Measurements from ENCODE around the gene RNF222. TPM values are rescaled to one million over a fixed set of nuclear protein-coding genes. Genes with fewer than 3 reads are reported as not detected.

RNF222 gene
- total and polyA plus RNA-seq, 2 donors (not counting 1 experiment from before 2014, with no cell fraction given) = 3.0 TPM; not detected in 1

GRCh38 chr17:8444494-8444893, 46.9 kb upstream of the RNF222 start:
- no peak overlapping the region for H3K27ac ChIP-seq (ENCODE audit: low read length in 2 of 2)
- Mint-ChIP-seq H3K9me3 (ENCODE audit: insufficient read depth) (no peaks in the 10 kb centered on the region), H3K4me1 (peaks cover 38% of the 10 kb centered on the region), H3K27me3 (no peaks in the 10 kb centered on the region), H3K27ac (no peak overlapping the region), H3K4me3 (no peak overlapping the region)
- no peak overlapping the region for H2AFZ ChIP-seq (ENCODE audit: insufficient read depth, low read depth, low read length, poor library complexity, severe bottlenecking)
- H3K27me3 ChIP-seq (replicated peaks in 1 of 4; ENCODE audit: control extremely low read depth in 1 of 4, control insufficient read depth in 3 of 4, insufficient read depth in 4 of 4, low read length in 3 of 4) = no peaks in the 10 kb centered on the region
- H4K20me1 ChIP-seq (ENCODE audit: control insufficient read depth, insufficient read depth, low read length, poor library complexity, severe bottlenecking) = peaks cover 83% of the 10 kb centered on the region
- no peaks in the 10 kb centered on the region for H3K9me3 ChIP-seq (ENCODE audit: control extremely low read depth in 1 of 3, control insufficient read depth in 2 of 3, insufficient read depth in 1 of 3, low read length in 2 of 3)
- H3K4me2 ChIP-seq (replicated peaks; ENCODE audit: low read depth, low read length, poor library complexity, severe bottlenecking) = no peak overlapping the region
- POLR2A ChIA-PET = no interaction called here
- peaks cover 3 to 62% of the 10 kb centered on the region in 2 experiments for H3K36me3 ChIP-seq (replicated peaks in 1 of 2; ENCODE audit: control extremely low read depth in 1 of 2, control insufficient read depth in 1 of 2, extremely low read depth in 1 of 2, insufficient read depth in 2 of 2, low read length in 1 of 2)
- peaks cover 8 to 11% of the 10 kb centered on the region in 2 donors for H3K4me1 ChIP-seq (ENCODE audit: control insufficient read depth in 2 of 2, insufficient read depth in 2 of 2, low read length in 2 of 2)
- CTCF ChIA-PET = no interaction called here
- WGBS (ENCODE audit: insufficient coverage) = 100% methylated on average over 3 of the region's 4 CpGs
- TF ChIP-seq EZH2 (IDR thresholded peaks at IDR 0.05; ENCODE audit: borderline replicate concordance, insufficient read depth, low read depth, low read length, poor library complexity, severe bottlenecking) = no peak
- no peak for TF ChIP-seq CTCF (IDR thresholded peaks at IDR 0.05)
- intact Hi-C loops (cut with micrococcal nuclease) = no loop called here
- ATAC-seq (ENCODE audit: low read depth) = no peak
- DNase-seq = no peak
- no peak overlapping the region for H3K4me3 ChIP-seq (ENCODE audit: control extremely low read depth in 1 of 5, extremely low read depth in 1 of 5, insufficient read depth in 1 of 5, low read depth in 2 of 5, low read length in 4 of 5)
- H3K79me2 ChIP-seq (ENCODE audit: control insufficient read depth, insufficient read depth, low read length) = peaks cover 70% of the 10 kb centered on the region
- H3K9ac ChIP-seq (ENCODE audit: low read length) = no peak overlapping the region

- POLR2A ChIA-PET = no interaction called here
- H3K79me2 ChIP-seq (ENCODE audit: control insufficient read depth, insufficient read depth, low read length) = peaks cover 77% of the 10 kb centered on the region
- no peak overlapping the region for H3K27ac Mint-ChIP-seq
Observed at GRCh38 chr17:8443756-8444155, 46.1 kb upstream of the RNF222 start.

More at GRCh38 chr17:8443756-8444155, 46.1 kb upstream of the RNF222 start:
- TF ChIP-seq CTCF (IDR thresholded peaks at IDR 0.05) (no peak), EZH2 (IDR thresholded peaks at IDR 0.05; ENCODE audit: borderline replicate concordance, insufficient read depth, low read depth, low read length, poor library complexity, severe bottlenecking) (no peak)
- H3K4me1 Mint-ChIP-seq = peaks cover 39% of the 10 kb centered on the region
- H3K36me3 ChIP-seq (replicated peaks in 1 of 2; ENCODE audit: control extremely low read depth in 1 of 2, control insufficient read depth in 1 of 2, extremely low read depth in 1 of 2, insufficient read depth in 2 of 2, low read length in 1 of 2) = peaks cover 2 to 56% of the 10 kb centered on the region in 2 experiments
- CTCF ChIA-PET = no interaction called here
- no peak overlapping the region for H2AFZ ChIP-seq (ENCODE audit: insufficient read depth, low read depth, low read length, poor library complexity, severe bottlenecking)
- H3K4me3 ChIP-seq (ENCODE audit: control extremely low read depth in 1 of 5, extremely low read depth in 1 of 5, insufficient read depth in 1 of 5, low read depth in 2 of 5, low read length in 4 of 5) = no peak overlapping the region
- H3K9me3 ChIP-seq (ENCODE audit: control extremely low read depth in 1 of 3, control insufficient read depth in 2 of 3, insufficient read depth in 1 of 3, low read length in 2 of 3) = no peaks in the 10 kb centered on the region
- no peak overlapping the region for H3K9ac ChIP-seq (ENCODE audit: low read length)
- H3K4me1 ChIP-seq (ENCODE audit: control insufficient read depth in 2 of 2, insufficient read depth in 2 of 2, low read length in 2 of 2) = peaks cover 8 to 11% of the 10 kb centered on the region in 2 donors
- intact Hi-C loops (cut with micrococcal nuclease) = no loop called here
- H3K9me3 Mint-ChIP-seq (ENCODE audit: insufficient read depth) = no peaks in the 10 kb centered on the region
- 95% methylated on average over 6 of the region's 7 CpGs for WGBS (ENCODE audit: insufficient coverage)
- DNase-seq = no peak
- H3K4me2 ChIP-seq (replicated peaks; ENCODE audit: low read depth, low read length, poor library complexity, severe bottlenecking) = no peak overlapping the region
- ATAC-seq (ENCODE audit: low read depth) = no peak
- H4K20me1 ChIP-seq (ENCODE audit: control insufficient read depth, insufficient read depth, low read length, poor library complexity, severe bottlenecking) = peaks cover 90% of the 10 kb centered on the region
- no peak overlapping the region for H3K27ac ChIP-seq (ENCODE audit: low read length in 2 of 2)
- no peak overlapping the region for H3K4me3 Mint-ChIP-seq
- H3K27me3 Mint-ChIP-seq = no peaks in the 10 kb centered on the region
- H3K27me3 ChIP-seq (replicated peaks in 1 of 4; ENCODE audit: control extremely low read depth in 1 of 4, control insufficient read depth in 3 of 4, insufficient read depth in 4 of 4, low read length in 3 of 4) = no peaks in the 10 kb centered on the region

All from B cell (primary cell).